ENCODE results near the gene TRPM8. TPM values are rescaled to one million over a fixed set of nuclear protein-coding genes. Genes with fewer than 3 reads are reported as not detected.
"Not testable (repeated sequence)": the region's sequence is repeated elsewhere in the genome, so short reads cannot be mapped to it uniquely, and the experiment has no call there.

TRPM8 gene
- total RNA-seq, 1 donor from 2014 or later, result not detected

DNA sequence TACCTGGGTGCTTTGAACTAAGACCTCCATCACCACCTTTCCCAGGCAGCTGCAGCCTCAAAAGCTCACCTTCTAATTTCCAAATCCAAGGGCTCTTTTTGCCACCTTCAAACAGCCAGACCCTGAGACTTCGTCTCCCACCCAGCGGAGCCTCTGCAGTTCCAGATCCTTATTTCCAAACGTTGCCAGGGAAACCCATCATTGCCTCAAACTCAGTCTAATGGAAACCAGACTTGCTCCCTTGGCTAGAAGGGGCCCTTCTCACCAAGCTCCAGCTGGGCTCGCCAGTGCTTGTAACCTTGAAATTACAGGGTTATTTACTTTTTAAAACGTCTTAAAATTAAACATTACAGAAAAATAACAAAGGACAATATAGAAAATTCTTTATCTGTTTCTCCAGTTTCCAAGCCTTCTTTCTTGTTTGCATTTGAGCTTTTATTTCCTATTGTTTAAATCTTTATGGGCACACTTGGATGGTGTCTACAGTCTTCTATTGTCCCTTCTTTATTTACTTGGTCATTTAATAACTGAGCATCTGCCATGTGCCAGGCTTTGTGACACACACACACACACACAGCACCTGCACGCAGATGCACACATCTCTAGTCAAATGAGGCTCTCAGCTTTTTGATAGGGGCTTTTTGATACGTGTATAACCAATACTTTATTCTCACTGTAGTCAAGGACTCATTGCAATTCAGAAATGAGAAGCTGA, 36.1 kb downstream of the TRPM8 start:
- Mint-ChIP-seq H3K4me1 (ENCODE audit: unreplicated experiment) (no peaks in the 10 kb centered on the region), H3K9me3 (ENCODE audit: unreplicated experiment) (no peaks in the 10 kb centered on the region), H3K4me3 (ENCODE audit: unreplicated experiment) (no peak overlapping the region), H3K27ac (ENCODE audit: unreplicated experiment) (no peak overlapping the region), H3K36me3 (ENCODE audit: low read depth, unreplicated experiment) (no peaks in the 10 kb centered on the region), H3K27me3 (ENCODE audit: unreplicated experiment) (no peaks in the 10 kb centered on the region)
- no peak for DNase-seq (ENCODE audit: low spot score)
- TF ChIP-seq, protein P1, sequence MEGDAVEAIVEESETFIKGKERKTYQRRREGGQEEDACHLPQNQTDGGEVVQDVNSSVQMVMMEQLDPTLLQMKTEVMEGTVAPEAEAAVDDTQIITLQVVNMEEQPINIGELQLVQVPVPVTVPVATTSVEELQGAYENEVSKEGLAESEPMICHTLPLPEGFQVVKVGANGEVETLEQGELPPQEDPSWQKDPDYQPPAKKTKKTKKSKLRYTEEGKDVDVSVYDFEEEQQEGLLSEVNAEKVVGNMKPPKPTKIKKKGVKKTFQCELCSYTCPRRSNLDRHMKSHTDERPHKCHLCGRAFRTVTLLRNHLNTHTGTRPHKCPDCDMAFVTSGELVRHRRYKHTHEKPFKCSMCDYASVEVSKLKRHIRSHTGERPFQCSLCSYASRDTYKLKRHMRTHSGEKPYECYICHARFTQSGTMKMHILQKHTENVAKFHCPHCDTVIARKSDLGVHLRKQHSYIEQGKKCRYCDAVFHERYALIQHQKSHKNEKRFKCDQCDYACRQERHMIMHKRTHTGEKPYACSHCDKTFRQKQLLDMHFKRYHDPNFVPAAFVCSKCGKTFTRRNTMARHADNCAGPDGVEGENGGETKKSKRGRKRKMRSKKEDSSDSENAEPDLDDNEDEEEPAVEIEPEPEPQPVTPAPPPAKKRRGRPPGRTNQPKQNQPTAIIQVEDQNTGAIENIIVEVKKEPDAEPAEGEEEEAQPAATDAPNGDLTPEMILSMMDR (IDR thresholded peaks at IDR 0.05; ENCODE audit: unreplicated experiment), result no peak

DNA sequence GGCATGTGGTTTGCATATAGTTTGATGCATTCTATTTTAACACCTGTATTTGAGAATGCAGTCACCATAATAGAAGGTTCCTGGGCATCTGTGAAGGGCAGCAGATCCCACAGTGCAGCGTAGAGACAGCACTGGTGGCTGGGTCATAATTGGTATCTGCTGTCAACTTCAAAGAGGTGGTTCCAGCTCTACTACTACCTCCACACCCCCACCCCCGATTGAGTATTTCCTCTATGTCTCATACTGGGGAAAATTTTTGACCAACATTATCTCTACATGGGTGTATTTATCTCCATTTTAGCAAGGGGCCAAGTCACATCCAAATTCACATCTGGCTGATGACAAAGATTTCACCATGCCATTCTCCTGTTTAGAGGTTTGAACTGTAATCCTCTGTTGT, 43.0 kb downstream of the TRPM8 start:
- H3K27me3 Mint-ChIP-seq (ENCODE audit: unreplicated experiment), result no peaks in the 10 kb centered on the region
- TF ChIP-seq, protein P1 (IDR thresholded peaks at IDR 0.05; ENCODE audit: unreplicated experiment), result no peak
- H3K36me3 Mint-ChIP-seq (ENCODE audit: low read depth, unreplicated experiment), result no peaks in the 10 kb centered on the region
- no peak for DNase-seq (ENCODE audit: low spot score)
- no peaks in the 10 kb centered on the region for H3K4me1 Mint-ChIP-seq (ENCODE audit: unreplicated experiment)
- no peak overlapping the region for H3K27ac Mint-ChIP-seq (ENCODE audit: unreplicated experiment)
- no peak overlapping the region for H3K4me3 Mint-ChIP-seq (ENCODE audit: unreplicated experiment)
- H3K9me3 Mint-ChIP-seq (ENCODE audit: unreplicated experiment), result no peaks in the 10 kb centered on the region

DNA sequence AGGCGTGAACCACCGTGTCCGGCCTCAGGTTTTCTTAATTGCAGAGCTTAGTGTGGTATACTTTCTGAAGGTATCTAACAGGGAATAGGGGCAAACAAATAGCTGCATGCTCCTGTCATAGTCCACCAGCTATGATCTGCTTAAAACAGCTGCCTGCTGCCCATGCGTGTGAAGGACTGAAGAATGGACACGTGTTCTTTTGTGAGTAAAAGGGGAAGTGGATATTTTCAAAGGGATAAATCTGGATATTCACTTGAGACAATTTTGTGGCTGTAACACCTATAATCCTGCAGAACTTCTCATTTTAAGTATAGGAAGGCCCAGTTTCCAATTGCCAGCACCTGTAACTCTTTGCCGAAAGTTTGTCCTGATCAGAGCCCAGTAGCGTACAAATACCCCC, 44.7 kb downstream of the TRPM8 start:
- Mint-ChIP-seq H3K9me3 (ENCODE audit: unreplicated experiment) (no peaks in the 10 kb centered on the region), H3K36me3 (ENCODE audit: low read depth, unreplicated experiment) (no peaks in the 10 kb centered on the region), H3K27me3 (ENCODE audit: unreplicated experiment) (no peaks in the 10 kb centered on the region), H3K4me3 (ENCODE audit: unreplicated experiment) (no peak overlapping the region), H3K27ac (ENCODE audit: unreplicated experiment) (no peak overlapping the region), H3K4me1 (ENCODE audit: unreplicated experiment) (no peaks in the 10 kb centered on the region)
- TF ChIP-seq, protein P1 (IDR thresholded peaks at IDR 0.05; ENCODE audit: unreplicated experiment), result no peak
- no peak for DNase-seq (ENCODE audit: low spot score)

DNA sequence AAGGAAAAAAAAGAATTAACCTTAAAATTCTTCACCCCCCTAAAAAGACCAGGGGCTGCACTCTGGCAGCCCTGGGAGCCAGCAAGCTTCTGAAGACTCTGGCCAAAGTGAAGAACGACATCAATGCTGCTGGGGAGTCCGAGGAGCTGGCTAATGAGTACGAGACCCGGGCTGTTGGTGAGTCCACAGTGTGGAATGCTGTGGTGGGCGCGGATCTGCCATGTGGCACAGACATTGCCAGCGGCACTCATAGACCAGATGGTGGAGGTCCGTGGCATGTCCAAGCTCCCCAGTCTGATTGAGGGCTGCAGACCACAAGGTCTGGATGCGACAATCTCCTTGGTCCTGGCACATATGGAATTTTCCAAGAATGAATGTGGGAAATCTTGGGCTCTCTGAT, 47.4 kb downstream of the TRPM8 start:
- no peak for DNase-seq (ENCODE audit: low spot score)
- H3K36me3 Mint-ChIP-seq (ENCODE audit: low read depth, unreplicated experiment), result no peaks in the 10 kb centered on the region
- no peaks in the 10 kb centered on the region for H3K9me3 Mint-ChIP-seq (ENCODE audit: unreplicated experiment)
- TF ChIP-seq, protein P1 (IDR thresholded peaks at IDR 0.05; ENCODE audit: unreplicated experiment), result no peak
- H3K27me3 Mint-ChIP-seq (ENCODE audit: unreplicated experiment), result peaks cover 1% of the 10 kb centered on the region
- H3K4me1 Mint-ChIP-seq (ENCODE audit: unreplicated experiment), result no peaks in the 10 kb centered on the region
- no peak overlapping the region for H3K4me3 Mint-ChIP-seq (ENCODE audit: unreplicated experiment)
- no peak overlapping the region for H3K27ac Mint-ChIP-seq (ENCODE audit: unreplicated experiment)

DNA sequence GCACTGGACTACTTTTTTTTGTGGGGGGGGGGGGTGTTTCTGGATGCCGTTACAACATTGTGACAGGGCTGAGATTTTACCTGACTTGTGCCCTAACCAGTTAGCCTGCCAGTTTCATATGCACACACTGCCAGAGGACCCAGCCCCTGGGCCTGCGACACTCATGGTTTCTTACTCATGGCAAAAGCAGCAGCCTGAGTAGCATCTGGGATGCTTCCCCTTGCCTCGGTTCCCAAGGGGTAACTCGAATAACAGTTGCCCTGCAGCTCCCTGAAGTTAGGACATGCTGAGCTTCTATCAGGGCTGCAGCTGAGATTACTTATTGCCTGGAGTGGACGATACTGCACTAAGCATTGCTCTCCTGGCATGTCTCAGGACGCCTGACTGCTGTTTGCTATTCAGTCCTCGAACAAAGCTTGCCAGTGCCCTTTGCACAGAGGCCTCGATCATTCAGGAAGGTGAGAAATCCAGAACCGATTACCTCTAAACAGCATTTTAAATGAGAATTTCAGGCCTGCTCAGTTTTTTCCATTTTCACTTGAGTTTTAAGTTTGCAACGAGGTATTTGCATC, 47.9 kb downstream of the TRPM8 start:
- DNase-seq (ENCODE audit: low spot score), result no peak
- Mint-ChIP-seq H3K9me3 (ENCODE audit: unreplicated experiment) (no peaks in the 10 kb centered on the region), H3K4me1 (ENCODE audit: unreplicated experiment) (no peaks in the 10 kb centered on the region), H3K4me3 (ENCODE audit: unreplicated experiment) (no peak overlapping the region), H3K27me3 (ENCODE audit: unreplicated experiment) (peaks cover 1% of the 10 kb centered on the region), H3K36me3 (ENCODE audit: low read depth, unreplicated experiment) (no peaks in the 10 kb centered on the region), H3K27ac (ENCODE audit: unreplicated experiment) (no peak overlapping the region)
- TF ChIP-seq, protein P1 (IDR thresholded peaks at IDR 0.05; ENCODE audit: unreplicated experiment), result no peak

DNA sequence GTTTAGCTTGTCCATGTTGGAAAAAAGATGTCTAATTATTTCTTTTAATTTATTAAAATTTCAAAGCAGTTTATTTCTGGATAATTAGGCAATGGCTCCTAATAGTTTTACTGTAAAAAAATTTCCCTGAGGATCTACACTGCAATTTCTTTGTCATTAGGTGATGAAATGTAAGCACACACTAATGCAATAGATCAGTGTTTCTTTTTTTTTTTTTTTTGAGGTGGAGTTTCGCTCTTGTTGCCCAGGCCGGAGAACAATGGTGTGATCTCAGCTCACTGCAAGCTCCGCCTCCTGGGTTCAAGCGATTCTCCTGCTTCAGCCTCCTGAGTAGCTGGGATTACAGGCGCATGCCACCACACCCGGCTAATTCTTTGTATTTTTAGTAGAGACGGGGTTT, 48.5 kb downstream of the TRPM8 start:
- H3K4me1 Mint-ChIP-seq (ENCODE audit: unreplicated experiment); H3K36me3 Mint-ChIP-seq (ENCODE audit: low read depth, unreplicated experiment); H3K27me3 Mint-ChIP-seq (ENCODE audit: unreplicated experiment); H3K9me3 Mint-ChIP-seq (ENCODE audit: unreplicated experiment); H3K4me3 Mint-ChIP-seq (ENCODE audit: unreplicated experiment); H3K27ac Mint-ChIP-seq (ENCODE audit: unreplicated experiment); DNase-seq (ENCODE audit: low spot score): not testable (repeated sequence)

Data from endothelial cell (in vitro differentiated cells).